ENCODE results near the gene AJAP1.

- TF ChIP-seq FOXM1 (IDR thresholded peaks at IDR 0.05; ENCODE audit: borderline replicate concordance, low read depth) = no peak
- no peak for TF ChIP-seq CEBPB (IDR thresholded peaks at IDR 0.05)
- TF ChIP-seq EGR1 (IDR thresholded peaks at IDR 0.05) = no peak
- TF ChIP-seq REST (IDR thresholded peaks at IDR 0.05; ENCODE audit: low read depth) = no peak
- TF ChIP-seq EP300 (IDR thresholded peaks at IDR 0.05; ENCODE audit: borderline replicate concordance) = no peak
- TF ChIP-seq USF1 (IDR thresholded peaks at IDR 0.05) = no peak
Observed at GRCh38 chr1:4836574-4836973, 182.2 kb downstream of the AJAP1 start.

Measured in Ishikawa (cell line).